Endothelial cell of umbilical vein (primary cell): ENCODE measurements around the gene ERCC2. TPM values are rescaled to one million over a fixed set of nuclear protein-coding genes. Genes with fewer than 3 reads are reported as not detected.

ENCODE experiments used
- BruUV-seq: library from RNA; stranded (reverse); fragments of 400-500 nt; replicated peaks from 2 replicates; lab custom pipeline; 2021; lab: Mats Ljungman, UMichigan
- CTCF ChIA-PET: fragments of 300-600, 350-600 bp; sonication (Branson Sonifier 250); formaldehyde crosslinking; loops from one replicate; lab custom pipeline; 2021; ENCODE audit warnings: antibody characterized with exemption, inconsistent platforms; lab: Charles Lee
- POLR2A ChIA-PET: fragments of 300-600, 350-600 bp; sonication (Branson Sonifier 250); formaldehyde crosslinking; loops from one replicate; lab custom pipeline; 2021; ENCODE audit warnings: antibody characterized with exemption, inconsistent platforms; lab: Charles Lee
- DNase-seq: peaks from one replicate; pipeline ENCODE4 v3.0.0-alpha.2; 2011; ENCODE audit warnings: low read depth, low spot score
- FAIRE-seq: peaks from 2 replicates; lab custom pipeline; 2011; peaks lifted over from hg19 to GRCh38; lab: Jason Lieb, UNC
- H2AFZ ChIP-seq: 2 replicates; pipeline ENCODE4 v1.6.0; 2012; ENCODE audit warnings: low read depth, low read length, control low read depth, inconsistent platforms
- H3K27ac ChIP-seq: 2 replicates; pipeline ENCODE4 v1.5.1; 2011; ENCODE audit warnings: low read depth, mild to moderate bottlenecking, control low read depth, low read length, moderate library complexity; ENCODE audit not compliant: insufficient read depth
- H3K27me3 ChIP-seq, 2 experiments: 2 replicates each; pipeline versions ENCODE4 v1.6.0 to v1.6.1; 2011; ENCODE audit warnings: low read length in 2 of 2, mixed read lengths in 1 of 2; ENCODE audit not compliant: control insufficient read depth in 2 of 2, insufficient read depth in 2 of 2
- H3K36me3 ChIP-seq, 2 experiments: 2 replicates in 1 of 2; 3 replicates in 1 of 2; pipeline ENCODE4 v1.5.1; 2011; ENCODE audit warnings: low read length in 2 of 2, mild to moderate bottlenecking in 1 of 2, moderate library complexity in 1 of 2; ENCODE audit not compliant: control insufficient read depth in 2 of 2, insufficient read depth in 2 of 2; ENCODE audit errors: extremely low read depth in 1 of 2
- H3K4me1 ChIP-seq: 3 replicates; pipeline ENCODE4 v1.5.1; 2011; ENCODE audit warnings: mild to moderate bottlenecking, low read length; ENCODE audit not compliant: control insufficient read depth, insufficient read depth; ENCODE audit errors: extremely low read depth
- H3K4me2 ChIP-seq: 2 replicates; pipeline ENCODE4 v1.6.1; 2011; ENCODE audit warnings: low read length, control low read depth, mixed read lengths; ENCODE audit not compliant: insufficient read depth
- H3K4me3 ChIP-seq, 3 experiments: fragments of 200-600 bp in 1 of 3; sonication (generic), shearing (Covaris generic) in 1 of 3; replicated peaks in 1 of 3; 2 replicates each; pipeline ENCODE4 v1.5.1; 2011 to 2016; ENCODE audit warnings: control low read depth in 3 of 3, low read length in 3 of 3, mild to moderate bottlenecking in 2 of 3, inconsistent platforms in 1 of 3, low read depth in 1 of 3, moderate library complexity in 1 of 3; ENCODE audit not compliant: insufficient read depth in 1 of 3
- H3K79me2 ChIP-seq: 2 replicates; pipeline ENCODE4 v1.6.0; 2012; ENCODE audit warnings: low read length, inconsistent platforms; ENCODE audit not compliant: control insufficient read depth, insufficient read depth
- H3K9ac ChIP-seq: replicated peaks from 2 replicates; pipeline ENCODE3; 2011; ENCODE audit warnings: low read length, control low read depth; ENCODE audit not compliant: insufficient read depth; ENCODE audit errors: extremely low read depth
- H3K9me1 ChIP-seq: replicated peaks from 3 replicates; pipeline ENCODE4 v1.6.0; 2011; ENCODE audit warnings: mild to moderate bottlenecking, low read length; ENCODE audit not compliant: control insufficient read depth, insufficient read depth; ENCODE audit errors: extremely low read depth
- H3K9me3 ChIP-seq: replicated peaks from 2 replicates; pipeline ENCODE4 v1.5.1; 2012; ENCODE audit warnings: low read length, inconsistent platforms; ENCODE audit not compliant: control insufficient read depth, insufficient read depth
- H4K20me1 ChIP-seq: replicated peaks from 2 replicates; pipeline ENCODE3; 2011; ENCODE audit warnings: mild to moderate bottlenecking, low read length; ENCODE audit not compliant: control insufficient read depth, insufficient read depth; ENCODE audit errors: extremely low read depth
- EZH2 ChIP-seq: IDR thresholded peaks from 2 replicates; pipeline ENCODE4 v1.6.1; 2012; ENCODE audit warnings: borderline replicate concordance, low read depth, mild to moderate bottlenecking, moderate library complexity, low read length, inconsistent platforms; ENCODE audit not compliant: severe bottlenecking
- FOS ChIP-seq: IDR thresholded peaks from 2 replicates; pipeline ENCODE4 v1.6.1; 2011; ENCODE audit warnings: mild to moderate bottlenecking, low read length, moderate library complexity, borderline replicate concordance; ENCODE audit not compliant: insufficient read depth
- GATA2 ChIP-seq: IDR thresholded peaks from 2 replicates; pipeline ENCODE4 v1.7.0; 2011; ENCODE audit warnings: low read depth, mild to moderate bottlenecking, moderate library complexity, mixed read lengths, low read length; ENCODE audit not compliant: insufficient read length, insufficient read depth
- JUN ChIP-seq: IDR thresholded peaks from 2 replicates; pipeline ENCODE4 v1.6.1; 2011; ENCODE audit warnings: borderline replicate concordance, low read depth; ENCODE audit not compliant: insufficient read length, insufficient read depth
- MYC ChIP-seq: IDR thresholded peaks from one replicate; pipeline ENCODE4 v1.6.1; 2011; ENCODE audit warnings: mild to moderate bottlenecking, low read depth, low read length
- POLR2A ChIP-seq: IDR thresholded peaks from 2 replicates; pipeline ENCODE4 v1.6.1; 2012; ENCODE audit warnings: low read depth, mild to moderate bottlenecking, control low read depth, low read length
- POLR2AphosphoS5 ChIP-seq: IDR thresholded peaks from 2 replicates; pipeline ENCODE4 v1.6.1; 2012; ENCODE audit warnings: low read depth, mild to moderate bottlenecking, control low read depth, low read length, moderate library complexity; ENCODE audit not compliant: insufficient read depth
- dilution Hi-C: fragments of 300-500 bp; cut with MboI; formaldehyde crosslinking; loops from one replicate; pipeline ENCODE4 v1.15.0; 2019; ENCODE audit warnings: low sequenced_read_pairs; ENCODE audit not compliant: extremely low pct_ligation_motif_present
- intact Hi-C: fragments of 100-400 bp; cut with micrococcal nuclease; formaldehyde crosslinking; loops from one replicate; pipeline ENCODE4 v1.10.0; 2022
- polyA plus RNA-seq, 4 experiments: library from polyadenylated mRNA; depleted of rRNA in 3 of 4; stranded (reverse) in 3 of 4; unstranded in 1 of 4; fragments of >200 nt; gene quantifications; 2 replicates each; pipeline versions ENCODE4 v1.2.1 to v1.2.3, GENCODE V29; 2011 to 2012; ENCODE audit warnings: missing spikeins in 1 of 4
- total RNA-seq: library from RNA; stranded (reverse); gene quantifications from 2 replicates; pipeline ENCODE4 v1.2.3, GENCODE V29; 2021
- TF ChIP-seq, protein P1 (sequence below): IDR thresholded peaks from 2 replicates; pipeline ENCODE4 v1.6.1; 2011; ENCODE audit not compliant: insufficient read depth, insufficient read length
- TF ChIP-seq, protein P2 (sequence below), 2 donors: IDR thresholded peaks; 1 replicate in 1 of 2; 2 replicates in 1 of 2; pipeline ENCODE4 v1.5.1; 2011; ENCODE audit warnings: low read length in 2 of 2, mild to moderate bottlenecking in 2 of 2, moderate library complexity in 2 of 2, control low read depth in 1 of 2, inconsistent platforms in 1 of 2, low read depth in 1 of 2; ENCODE audit not compliant: insufficient read depth in 1 of 2; ENCODE audit errors: extremely low read depth in 1 of 2

Gene ERCC2
- total and polyA plus RNA-seq, 2 donors (not counting 3 experiments of a cell fraction or from before 2014, with no cell fraction given), result 59.9 to 61.8 TPM

DNA sequence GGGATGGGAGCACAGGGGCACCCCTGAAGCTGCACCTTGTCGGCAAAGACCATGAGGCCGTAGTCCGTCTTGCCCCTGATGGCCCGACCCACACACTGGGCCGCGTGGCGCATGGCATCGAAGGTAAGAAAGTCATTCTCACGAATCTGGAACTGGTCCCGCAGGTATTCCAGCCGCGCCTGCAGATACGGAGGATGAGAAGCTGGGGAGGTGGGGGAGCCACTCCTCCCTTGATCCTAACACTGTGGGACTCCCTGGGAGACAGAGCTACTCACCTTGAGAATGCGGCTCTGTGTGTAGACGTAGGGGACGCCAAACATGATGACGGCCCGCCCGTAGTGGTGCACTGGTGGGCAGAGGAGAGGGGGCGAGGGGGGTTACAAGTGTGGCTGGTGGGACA, 17.9 kb downstream of the ERCC2 start:
- TF ChIP-seq JUN (no peak), FOS (no peak), POLR2A (no peak), POLR2AphosphoS5 (no peak), GATA2 (no peak), EZH2 (no peak), MYC (no peak)
- TF ChIP-seq, protein P1, sequence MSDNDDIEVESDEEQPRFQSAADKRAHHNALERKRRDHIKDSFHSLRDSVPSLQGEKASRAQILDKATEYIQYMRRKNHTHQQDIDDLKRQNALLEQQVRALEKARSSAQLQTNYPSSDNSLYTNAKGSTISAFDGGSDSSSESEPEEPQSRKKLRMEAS, result no peak
- TF ChIP-seq, protein P2, sequence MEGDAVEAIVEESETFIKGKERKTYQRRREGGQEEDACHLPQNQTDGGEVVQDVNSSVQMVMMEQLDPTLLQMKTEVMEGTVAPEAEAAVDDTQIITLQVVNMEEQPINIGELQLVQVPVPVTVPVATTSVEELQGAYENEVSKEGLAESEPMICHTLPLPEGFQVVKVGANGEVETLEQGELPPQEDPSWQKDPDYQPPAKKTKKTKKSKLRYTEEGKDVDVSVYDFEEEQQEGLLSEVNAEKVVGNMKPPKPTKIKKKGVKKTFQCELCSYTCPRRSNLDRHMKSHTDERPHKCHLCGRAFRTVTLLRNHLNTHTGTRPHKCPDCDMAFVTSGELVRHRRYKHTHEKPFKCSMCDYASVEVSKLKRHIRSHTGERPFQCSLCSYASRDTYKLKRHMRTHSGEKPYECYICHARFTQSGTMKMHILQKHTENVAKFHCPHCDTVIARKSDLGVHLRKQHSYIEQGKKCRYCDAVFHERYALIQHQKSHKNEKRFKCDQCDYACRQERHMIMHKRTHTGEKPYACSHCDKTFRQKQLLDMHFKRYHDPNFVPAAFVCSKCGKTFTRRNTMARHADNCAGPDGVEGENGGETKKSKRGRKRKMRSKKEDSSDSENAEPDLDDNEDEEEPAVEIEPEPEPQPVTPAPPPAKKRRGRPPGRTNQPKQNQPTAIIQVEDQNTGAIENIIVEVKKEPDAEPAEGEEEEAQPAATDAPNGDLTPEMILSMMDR (IDR thresholded peaks at IDR 0.05; ENCODE audit: extremely low read depth in 1 of 2, insufficient read depth in 1 of 2, low read depth in 1 of 2, low read length in 2 of 2), result no peak
- H3K79me2 ChIP-seq, result no peaks in the 10 kb centered on the region
- DNase-seq, result no peak
- H3K4me3 ChIP-seq, result no peak overlapping the region
- no peak overlapping the region for H3K9ac ChIP-seq
- dilution Hi-C loops (no loop called here), intact Hi-C loops (no loop called here)
- no peaks in the 10 kb centered on the region for H3K9me3 ChIP-seq
- H3K4me1 ChIP-seq, result no peaks in the 10 kb centered on the region
- FAIRE-seq, result no peak
- no peaks in the 10 kb centered on the region for H3K9me1 ChIP-seq
- no peak overlapping the region for H3K27ac ChIP-seq
- no peaks in the 10 kb centered on the region for H4K20me1 ChIP-seq
- no TSS peak for BruUV-seq
- no peak overlapping the region for H2AFZ ChIP-seq
- ChIA-PET POLR2A (no interaction called here), CTCF (interaction anchor here (1.4 kb wide), 1 partner anchor 152 kb away, joined by 4 read pairs; no protein-coding TSS in a partner anchor)
- no peaks in the 10 kb centered on the region for H3K27me3 ChIP-seq
- no peak overlapping the region for H3K4me2 ChIP-seq
- peaks cover 7 to 42% of the 10 kb centered on the region in 2 experiments for H3K36me3 ChIP-seq
